ENCODE data around the gene RUVBL1.

DNA sequence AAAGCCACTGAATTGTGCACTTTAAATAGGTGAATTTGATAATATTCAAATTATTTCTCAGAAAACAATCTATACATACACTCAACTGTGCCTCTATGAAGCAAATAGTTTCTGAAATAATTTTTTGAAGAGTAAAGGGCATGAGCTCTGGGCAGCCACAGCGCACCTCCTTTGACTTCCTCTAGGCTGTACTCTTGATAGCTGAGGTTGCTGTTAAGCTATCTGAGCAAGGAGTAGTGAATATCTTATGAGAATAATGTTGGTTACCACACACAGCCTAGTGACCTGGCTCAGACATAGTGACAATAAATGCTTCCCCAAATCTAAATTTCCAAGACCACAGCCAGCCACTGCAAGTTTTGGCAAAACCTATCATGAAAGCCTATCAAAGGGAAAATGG, 83.0 kb downstream of the RUVBL1 start:
- TF ChIP-seq CTCF (IDR thresholded peaks at IDR 0.05) (no peak), EP300 (IDR thresholded peaks at IDR 0.05) (no peak)
